ENCODE results near the gene INPP5D. TPM values are rescaled to one million over a fixed set of nuclear protein-coding genes. Genes with fewer than 3 reads are reported as not detected.
"Not testable (repeated sequence)": the region's sequence is repeated elsewhere in the genome, so short reads cannot be mapped to it uniquely, and the experiment has no call there.

Gene INPP5D
- total and polyA plus RNA-seq, 3 experiments from 2014 or later, result 49.3 to 146 (median 51.0) TPM

DNA sequence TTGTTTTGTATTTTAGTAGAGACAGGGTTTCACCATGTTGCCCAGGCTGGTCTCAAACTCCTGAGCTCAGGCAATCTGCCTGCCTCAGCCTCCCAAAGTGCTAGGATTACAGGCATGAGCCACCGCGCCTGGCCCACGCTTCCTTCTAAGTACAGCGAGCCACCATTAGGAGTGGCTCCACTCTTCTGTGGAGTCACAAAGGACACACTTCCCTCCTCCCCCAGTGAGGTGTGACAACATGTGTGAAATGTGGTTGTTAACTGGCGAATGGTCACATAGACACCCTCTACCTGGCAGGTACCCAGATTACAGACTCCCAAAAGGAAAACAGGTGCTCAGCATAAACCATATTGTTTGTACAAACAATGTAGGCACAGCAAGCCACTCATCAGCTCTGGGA lies 96.3 kb downstream of the INPP5D start:
- H3K4me3 ChIP-seq (ENCODE audit: low read length); H3K27ac ChIP-seq (ENCODE audit: low read depth, low read length); H3K27me3 ChIP-seq (ENCODE audit: insufficient read depth, low read length, poor library complexity, severe bottlenecking); DNase-seq; POLR2A ChIA-PET; H3K9me3 Mint-ChIP-seq; H3K27me3 Mint-ChIP-seq; CTCF ChIA-PET; H3K9me3 ChIP-seq (ENCODE audit: low read length); H3K4me1 ChIP-seq (ENCODE audit: insufficient read depth, low read length): not testable (repeated sequence)
- peaks cover 18 to 95% (median 27%) of the 10 kb centered on the region in 3 donors for H3K36me3 Mint-ChIP-seq
- peaks cover 22 to 32% (median 30%) of the 10 kb centered on the region in 3 donors for H3K4me1 Mint-ChIP-seq
- H3K27ac Mint-ChIP-seq, result peak overlapping the region; percentile 3 to 97 (median 60)
- H3K36me3 ChIP-seq (ENCODE audit: insufficient read depth, low read length), result peaks cover 51% of the 10 kb centered on the region
- H3K4me3 Mint-ChIP-seq, result peak overlapping the region in 3 of 7 donors; percentile 8 to 40 (median 12)

DNA sequence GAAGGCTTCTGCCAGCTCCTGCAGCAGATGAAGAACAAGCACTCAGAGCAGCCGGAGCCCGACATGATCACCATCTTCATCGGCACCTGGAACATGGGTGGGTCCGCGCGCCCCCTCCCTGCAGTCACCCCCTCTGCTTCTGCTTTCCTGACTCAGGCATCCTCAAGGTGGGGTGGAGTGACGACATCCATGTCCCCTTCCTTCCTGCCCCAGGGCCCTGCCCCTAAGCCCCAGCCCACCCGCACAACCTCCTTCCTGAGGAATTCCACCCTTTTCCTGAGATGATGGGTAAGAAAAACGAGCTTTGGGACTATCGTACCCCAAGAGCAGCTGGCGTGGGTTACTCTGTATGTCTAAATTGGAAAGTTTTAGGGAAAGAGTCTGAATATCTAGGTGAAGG lies 101.6 kb downstream of the INPP5D start:
- ChIA-PET POLR2A (no interaction called here), CTCF (no interaction called here)
- H3K4me3 Mint-ChIP-seq, result no peak overlapping the region
- peaks cover 22% of the 10 kb centered on the region for H3K4me1 ChIP-seq (ENCODE audit: insufficient read depth, low read length)
- peaks cover 0 to 8% (median under 1%) of the 10 kb centered on the region in 3 donors for H3K4me1 Mint-ChIP-seq
- no peak overlapping the region for H3K27ac ChIP-seq (ENCODE audit: low read depth, low read length)
- no peaks in the 10 kb centered on the region for H3K27me3 ChIP-seq (ENCODE audit: insufficient read depth, low read length, poor library complexity, severe bottlenecking)
- no peak for DNase-seq
- peaks cover 61% of the 10 kb centered on the region for H3K36me3 ChIP-seq (ENCODE audit: insufficient read depth, low read length)
- H3K9me3 Mint-ChIP-seq, result no peaks in the 10 kb centered on the region
- H3K27me3 Mint-ChIP-seq, result no peaks in the 10 kb centered on the region
- peaks cover 9 to 54% (median 12%) of the 10 kb centered on the region in 3 donors for H3K36me3 Mint-ChIP-seq
- no peak overlapping the region for H3K4me3 ChIP-seq (ENCODE audit: low read length)
- no peaks in the 10 kb centered on the region for H3K9me3 ChIP-seq (ENCODE audit: low read length)
- peak overlapping the region in 3 of 8 donors; percentile 27 to 75 (median 66) for H3K27ac Mint-ChIP-seq

DNA sequence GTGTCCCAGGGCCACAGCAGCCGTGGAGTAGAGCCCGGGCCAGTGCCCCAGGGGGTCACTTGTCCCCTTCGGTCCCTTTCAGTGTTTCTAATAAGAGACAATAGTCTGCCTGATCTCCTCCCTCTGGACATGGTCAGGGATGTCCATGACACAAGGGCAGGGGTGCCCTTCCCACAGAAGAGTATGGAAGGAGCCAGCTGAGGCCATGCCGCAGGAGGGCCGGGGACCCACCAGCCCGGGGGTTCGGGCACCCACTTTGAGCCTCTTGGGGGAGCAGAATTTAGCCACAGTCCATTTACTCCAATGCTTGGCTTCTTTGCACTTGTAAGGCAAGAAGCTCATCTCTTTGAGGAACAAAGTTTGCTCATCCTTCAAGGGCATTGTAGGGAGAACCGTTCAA lies 102.6 kb downstream of the INPP5D start:
- H3K27ac Mint-ChIP-seq, result peak overlapping the region in 1 of 8 donors; percentile 84
- H3K9me3 ChIP-seq (ENCODE audit: low read length), result no peaks in the 10 kb centered on the region
- H3K27me3 Mint-ChIP-seq, result no peaks in the 10 kb centered on the region
- no peaks in the 10 kb centered on the region for H3K9me3 Mint-ChIP-seq
- H3K4me3 ChIP-seq (ENCODE audit: low read length), result no peak overlapping the region
- H3K27ac ChIP-seq (ENCODE audit: low read depth, low read length), result no peak overlapping the region
- CTCF ChIA-PET, result no interaction called here
- H3K27me3 ChIP-seq (ENCODE audit: insufficient read depth, low read length, poor library complexity, severe bottlenecking), result no peaks in the 10 kb centered on the region
- no peak for DNase-seq
- H3K4me1 ChIP-seq (ENCODE audit: insufficient read depth, low read length), result peaks cover 22% of the 10 kb centered on the region
- no peak overlapping the region for H3K4me3 Mint-ChIP-seq
- H3K4me1 Mint-ChIP-seq, result peaks cover 0 to 4% (median 0%) of the 10 kb centered on the region in 3 donors
- POLR2A ChIA-PET, result interaction anchor here (0.6 kb wide), 1 partner anchor 103 kb away, joined by 3 read pairs; the partner anchor contains the start of gene INPP5D
- H3K36me3 ChIP-seq (ENCODE audit: insufficient read depth, low read length), result peaks cover 56% of the 10 kb centered on the region
- peaks cover 0 to 51% (median 7%) of the 10 kb centered on the region in 3 donors for H3K36me3 Mint-ChIP-seq

DNA sequence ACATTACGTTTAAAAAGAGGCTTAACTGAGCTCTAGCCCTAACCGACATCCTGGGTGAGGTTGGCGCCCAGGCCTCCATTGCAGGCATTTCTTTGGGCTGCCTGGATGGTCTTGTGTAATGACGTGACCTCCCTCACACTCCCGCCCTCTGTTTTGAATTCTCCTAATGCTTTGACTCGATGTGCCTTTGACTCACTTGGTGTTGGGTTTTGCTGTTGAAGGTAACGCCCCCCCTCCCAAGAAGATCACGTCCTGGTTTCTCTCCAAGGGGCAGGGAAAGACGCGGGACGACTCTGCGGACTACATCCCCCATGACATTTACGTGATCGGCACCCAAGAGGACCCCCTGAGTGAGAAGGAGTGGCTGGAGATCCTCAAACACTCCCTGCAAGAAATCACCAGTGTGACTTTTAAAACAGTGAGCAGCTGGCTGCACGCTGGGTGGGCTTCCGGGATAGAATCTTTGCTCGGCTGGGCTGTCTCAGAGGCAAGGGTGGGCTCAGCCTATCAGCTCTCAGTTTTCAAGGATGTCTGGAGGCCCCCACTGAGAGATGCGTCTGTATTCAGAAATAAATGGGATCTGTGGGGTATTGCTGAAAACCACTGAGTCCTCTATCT lies 103.5 kb downstream of the INPP5D start:
- H3K4me1 Mint-ChIP-seq, result peaks cover 0 to 4% (median 0%) of the 10 kb centered on the region in 3 donors
- H3K4me3 Mint-ChIP-seq, result peak overlapping the region in 3 of 7 donors; percentile 5 to 8 (median 6)
- peaks cover 22% of the 10 kb centered on the region for H3K4me1 ChIP-seq (ENCODE audit: insufficient read depth, low read length)
- H3K9me3 Mint-ChIP-seq, result no peaks in the 10 kb centered on the region
- peak overlapping the region in 6 of 8 donors; percentile 21 to 85 (median 40) for H3K27ac Mint-ChIP-seq
- CTCF ChIA-PET, result no interaction called here
- DNase-seq, result no peak
- H3K9me3 ChIP-seq (ENCODE audit: low read length), result no peaks in the 10 kb centered on the region
- no peaks in the 10 kb centered on the region for H3K27me3 ChIP-seq (ENCODE audit: insufficient read depth, low read length, poor library complexity, severe bottlenecking)
- H3K36me3 Mint-ChIP-seq, result peaks cover 0 to 48% (median 7%) of the 10 kb centered on the region in 3 donors
- H3K4me3 ChIP-seq (ENCODE audit: low read length), result no peak overlapping the region
- no peak overlapping the region for H3K27ac ChIP-seq (ENCODE audit: low read depth, low read length)
- H3K27me3 Mint-ChIP-seq, result no peaks in the 10 kb centered on the region
- H3K36me3 ChIP-seq (ENCODE audit: insufficient read depth, low read length), result peaks cover 52% of the 10 kb centered on the region
- POLR2A ChIA-PET, result interaction anchor here (0.6 kb wide), 1 partner anchor 103 kb away, joined by 3 read pairs; the partner anchor contains the start of gene INPP5D

DNA sequence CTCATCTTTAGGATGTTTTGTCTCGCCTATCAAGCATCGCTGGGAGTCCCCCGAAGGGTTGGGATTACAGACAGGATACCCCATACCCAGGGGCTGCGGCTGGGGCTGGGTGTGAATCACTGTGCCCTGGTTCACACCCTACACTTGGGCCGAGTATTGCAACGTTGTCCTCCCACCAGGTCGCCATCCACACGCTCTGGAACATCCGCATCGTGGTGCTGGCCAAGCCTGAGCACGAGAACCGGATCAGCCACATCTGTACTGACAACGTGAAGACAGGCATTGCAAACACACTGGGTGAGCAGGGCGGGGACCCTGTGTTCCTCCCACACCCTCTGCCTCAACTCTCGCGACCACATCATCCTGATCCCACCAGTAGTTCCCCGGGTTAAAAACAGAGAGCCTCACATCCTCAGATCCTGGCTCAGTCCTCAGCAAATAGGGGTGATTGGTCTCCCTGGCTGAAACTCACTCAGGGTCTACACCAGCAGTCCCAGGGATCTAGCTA lies 104.0 kb downstream of the INPP5D start:
- Histone ChIP-seq H3K27me3 (ENCODE audit: insufficient read depth, low read length, poor library complexity, severe bottlenecking) (no peaks in the 10 kb centered on the region), H3K27ac (ENCODE audit: low read depth, low read length) (no peak overlapping the region), H3K4me1 (ENCODE audit: insufficient read depth, low read length) (peaks cover 22% of the 10 kb centered on the region), H3K36me3 (ENCODE audit: insufficient read depth, low read length) (peaks cover 52% of the 10 kb centered on the region), H3K9me3 (ENCODE audit: low read length) (no peaks in the 10 kb centered on the region), H3K4me3 (ENCODE audit: low read length) (no peak overlapping the region)
- Mint-ChIP-seq H3K36me3 (peaks cover 0 to 48% (median 9%) of the 10 kb centered on the region in 3 donors), H3K4me3 (peak overlapping the region in 2 of 7 donors; percentile 6 to 39), H3K4me1 (peaks cover 0 to 4% (median 0%) of the 10 kb centered on the region in 3 donors), H3K27ac (peak overlapping the region in 5 of 8 donors; percentile 21 to 61 (median 50)), H3K9me3 (no peaks in the 10 kb centered on the region), H3K27me3 (no peaks in the 10 kb centered on the region)
- POLR2A ChIA-PET, result no interaction called here
- CTCF ChIA-PET, result no interaction called here
- DNase-seq, result no peak

DNA sequence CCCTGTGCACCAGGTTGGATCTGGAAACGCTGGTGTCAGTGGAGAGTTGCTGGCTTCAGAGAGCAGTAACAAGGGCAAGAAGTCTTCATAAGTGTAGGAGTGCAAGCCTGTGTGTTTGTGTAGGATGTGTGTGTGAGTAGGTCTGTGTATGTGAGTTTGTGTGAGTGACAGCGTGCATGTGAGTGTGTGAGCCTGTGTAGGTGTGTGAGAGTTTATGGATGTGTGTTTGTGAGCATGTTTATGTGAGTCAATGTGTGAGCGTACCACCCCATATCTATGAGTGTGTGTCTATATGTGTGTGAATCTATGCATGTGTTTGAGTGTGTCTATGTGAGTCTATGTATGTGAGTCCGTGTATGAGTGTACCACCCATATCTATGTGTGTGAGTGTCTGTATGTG lies 104.8 kb downstream of the INPP5D start:
- DNase-seq, result no peak
- Mint-ChIP-seq H3K4me1 (peaks cover 0 to 4% (median 0%) of the 10 kb centered on the region in 3 donors), H3K27me3 (no peaks in the 10 kb centered on the region), H3K4me3 (no peak overlapping the region), H3K36me3 (peaks cover 0 to 48% (median 10%) of the 10 kb centered on the region in 3 donors), H3K9me3 (no peaks in the 10 kb centered on the region), H3K27ac (no peak overlapping the region)
- Histone ChIP-seq H3K9me3 (ENCODE audit: low read length) (no peaks in the 10 kb centered on the region), H3K4me3 (ENCODE audit: low read length) (no peak overlapping the region), H3K27me3 (ENCODE audit: insufficient read depth, low read length, poor library complexity, severe bottlenecking) (no peaks in the 10 kb centered on the region), H3K4me1 (ENCODE audit: insufficient read depth, low read length) (peaks cover 22% of the 10 kb centered on the region), H3K36me3 (ENCODE audit: insufficient read depth, low read length) (peaks cover 53% of the 10 kb centered on the region), H3K27ac (ENCODE audit: low read depth, low read length) (no peak overlapping the region)
- ChIA-PET CTCF (no interaction called here), POLR2A (no interaction called here)

DNA sequence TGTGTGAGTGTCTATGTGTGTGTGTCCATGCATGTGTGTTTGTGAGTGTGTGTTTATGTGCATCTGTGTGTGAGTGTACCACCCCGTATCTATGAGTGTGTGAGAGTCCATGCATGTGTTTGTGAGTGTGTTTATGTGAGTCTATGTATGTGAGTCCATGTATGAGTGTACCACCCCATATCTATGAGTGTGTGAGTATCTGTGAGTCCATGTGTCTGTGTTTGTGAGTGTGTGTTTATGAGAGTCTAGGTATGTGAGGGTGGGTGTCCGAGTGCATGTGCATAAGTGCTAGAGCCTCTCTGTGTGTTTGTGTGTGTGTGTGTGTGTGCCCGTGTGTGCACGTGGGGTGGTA lies 105.4 kb downstream of the INPP5D start:
- Mint-ChIP-seq H3K4me1 (peaks cover 0 to 4% (median 0%) of the 10 kb centered on the region in 3 donors), H3K36me3 (peaks cover 0 to 48% (median 10%) of the 10 kb centered on the region in 3 donors), H3K27ac (no peak overlapping the region), H3K4me3 (no peak overlapping the region), H3K27me3 (no peaks in the 10 kb centered on the region), H3K9me3 (no peaks in the 10 kb centered on the region)
- no peak overlapping the region for H3K27ac ChIP-seq (ENCODE audit: low read depth, low read length)
- POLR2A ChIA-PET, result interaction anchor here (0.5 kb wide), 1 partner anchor 8 kb away, joined by 3 read pairs; no protein-coding TSS in a partner anchor
- DNase-seq, result no peak
- peaks cover 55% of the 10 kb centered on the region for H3K36me3 ChIP-seq (ENCODE audit: insufficient read depth, low read length)
- CTCF ChIA-PET, result no interaction called here
- no peaks in the 10 kb centered on the region for H3K9me3 ChIP-seq (ENCODE audit: low read length)
- H3K27me3 ChIP-seq (ENCODE audit: insufficient read depth, low read length, poor library complexity, severe bottlenecking), result no peaks in the 10 kb centered on the region
- H3K4me1 ChIP-seq (ENCODE audit: insufficient read depth, low read length), result peaks cover 22% of the 10 kb centered on the region
- H3K4me3 ChIP-seq (ENCODE audit: low read length), result no peak overlapping the region

DNA sequence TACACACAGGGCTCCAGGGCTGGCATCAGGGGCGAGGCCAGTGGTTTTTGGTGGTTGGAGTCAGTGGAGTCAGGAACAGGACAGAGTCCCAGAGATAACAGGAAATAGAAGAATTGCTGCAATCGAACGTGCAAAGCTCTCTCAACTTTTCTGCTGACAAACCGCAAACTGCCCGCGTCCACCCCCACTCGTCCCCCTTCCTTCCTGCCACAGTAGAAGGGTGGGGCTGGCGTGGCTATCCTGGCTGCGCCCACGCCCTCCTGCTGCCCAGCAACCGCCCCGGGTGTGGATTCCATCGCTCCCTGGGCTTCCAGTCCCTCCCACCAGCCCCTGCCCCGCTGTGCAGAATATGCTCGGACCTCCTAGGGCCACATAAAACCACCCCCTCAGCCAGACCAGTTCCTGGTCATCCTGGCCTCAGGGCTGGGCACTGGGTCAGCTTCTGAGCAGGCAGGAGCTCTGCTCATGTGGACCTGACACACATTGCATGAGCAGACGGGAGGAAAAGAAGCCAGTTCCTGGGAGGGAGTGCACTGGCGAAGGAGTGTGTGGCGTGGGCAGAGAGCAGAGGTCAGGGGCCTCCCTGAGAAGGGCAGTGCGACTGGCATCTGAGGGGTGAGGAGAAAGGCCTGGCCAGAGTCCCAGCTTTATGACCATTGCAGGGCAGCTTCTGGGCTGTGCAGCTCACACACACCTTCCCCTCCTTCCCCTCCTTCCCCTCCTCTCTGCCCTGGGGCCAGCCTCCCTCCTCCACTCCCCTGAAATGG lies 105.9 kb downstream of the INPP5D start:
- Histone ChIP-seq H3K27me3 (ENCODE audit: insufficient read depth, low read length, poor library complexity, severe bottlenecking) (no peaks in the 10 kb centered on the region), H3K4me3 (ENCODE audit: low read length) (no peak overlapping the region), H3K27ac (ENCODE audit: low read depth, low read length) (peak overlapping the region; percentile 41), H3K36me3 (ENCODE audit: insufficient read depth, low read length) (peaks cover 59% of the 10 kb centered on the region), H3K9me3 (ENCODE audit: low read length) (no peaks in the 10 kb centered on the region), H3K4me1 (ENCODE audit: insufficient read depth, low read length) (peaks cover 22% of the 10 kb centered on the region)
- peaks cover 0 to 46% (median 13%) of the 10 kb centered on the region in 3 donors for H3K36me3 Mint-ChIP-seq
- H3K27me3 Mint-ChIP-seq, result no peaks in the 10 kb centered on the region
- CTCF ChIA-PET, result no interaction called here
- peak overlapping the region in 2 of 7 donors; percentile 49 to 76 for H3K4me3 Mint-ChIP-seq
- peak in 3 of 5 donors; percentile 24 to 54 (median 25) for DNase-seq
- H3K4me1 Mint-ChIP-seq, result peaks cover 0 to 4% (median 0%) of the 10 kb centered on the region in 3 donors
- H3K9me3 Mint-ChIP-seq, result no peaks in the 10 kb centered on the region
- H3K27ac Mint-ChIP-seq, result peak overlapping the region in 2 of 8 donors; percentile 50 to 72
- POLR2A ChIA-PET, result interaction anchor here (0.5 kb wide), 1 partner anchor 9 kb away, joined by 3 read pairs; no protein-coding TSS in a partner anchor
